Heart left ventricle (tissue), 16 donors: ENCODE measurements around the gene RFX1. TPM values are rescaled to one million over a fixed set of nuclear protein-coding genes. Genes with fewer than 3 reads are reported as not detected.

Experiments used
- ATAC-seq, 4 donors: fragments of 200-7000 bp; cut with Tn5 transposase; one replicate each; pipeline ENCODE4 v1.9.1; 2020 to 2022; ENCODE audit warnings: moderate library complexity in 4 of 4, mild to moderate bottlenecking in 3 of 4, moderate number of reproducible peaks in 1 of 4
- DNase-seq, 5 donors: peaks; one replicate each; pipeline ENCODE4 v3.0.0-alpha.2; 2020
- H3K27ac ChIP-seq, 12 donors: fragments of 200-600 bp; sonication (generic) in 4 of 12; one replicate each; pipeline versions ENCODE4 v1.5.0 to v1.8.0; 2016 to 2022; ENCODE audit warnings: mild to moderate bottlenecking in 2 of 12
- H3K27me3 ChIP-seq, 9 donors: fragments of 200-600 bp; sonication (generic) in 2 of 9; one replicate each; pipeline versions ENCODE4 v1.5.1 to v1.8.0; 2016 to 2022; ENCODE audit warnings: mild to moderate bottlenecking in 3 of 9
- H3K36me3 ChIP-seq, 9 donors: fragments of 200-600 bp; sonication (generic) in 2 of 9; one replicate each; pipeline versions ENCODE4 v1.5.0 to v1.8.0; 2018 to 2022; ENCODE audit warnings: mild to moderate bottlenecking in 2 of 9
- H3K4me1 ChIP-seq, 12 donors: fragments of 200-600 bp; sonication (generic) in 4 of 12; one replicate each; pipeline versions ENCODE4 v1.5.0 to v1.8.0; 2016 to 2022; ENCODE audit warnings: mild to moderate bottlenecking in 3 of 12
- H3K4me3 ChIP-seq, 12 donors: fragments of 200-600 bp; sonication (generic) in 4 of 12; one replicate each; pipeline versions ENCODE4 v1.5.0 to v1.8.0; 2017 to 2022; ENCODE audit warnings: mild to moderate bottlenecking in 9 of 12, moderate library complexity in 4 of 12
- H3K9me3 ChIP-seq, 12 donors: fragments of 200-600 bp; sonication (generic) in 4 of 12; one replicate each; pipeline versions ENCODE4 v1.5.0 to v1.8.0; 2016 to 2022; ENCODE audit warnings: mild to moderate bottlenecking in 1 of 12
- CTCF ChIP-seq, 12 donors: fragments of 200-600 bp; sonication (generic) in 4 of 12; IDR thresholded peaks; one replicate each; pipeline versions ENCODE4 v1.5.0 to v1.8.0; 2018 to 2022; ENCODE audit warnings: antibody characterized with exemption in 12 of 12, mild to moderate bottlenecking in 5 of 12
- POLR2A ChIP-seq, 2 donors: fragments of 450-650 bp; IDR thresholded peaks; one replicate each; pipeline ENCODE4 v1.6.1; 2017; ENCODE audit warnings: antibody characterized with exemption in 2 of 2, mild to moderate bottlenecking in 2 of 2, moderate library complexity in 2 of 2
- WGBS, 4 donors: extraction: QIAGEN DNeasy Blood & Tissue Kit in 2 of 4; methylation state at CpG; one replicate each; pipeline versions ENCODE4 v1.1.5 to v1.1.7; 2013 to 2018; 5-methylcytosine and 5-hydroxymethylcytosine counted together
- intact Hi-C, 10 donors: fragments of 100-400 bp; cut with DNase I; formaldehyde crosslinking; loops; one replicate each; pipeline versions ENCODE4 v1.11.1 to v1.14.2; 2022
- polyA plus RNA-seq, 2 donors: library from polyadenylated mRNA; stranded (reverse); fragments of 200-250 nt; gene quantifications; one replicate each; pipeline ENCODE4 v1.2.3, GENCODE V29; 2013
- total RNA-seq, 9 donors: library from RNA; depleted of rRNA in 2 of 9; stranded (reverse); fragments of >200 nt in 2 of 9; fragmentation: NEBNext Ultra II Directional in 3 of 9; extraction: Animal tissue kit (Norgen Biotek cat#: 25700) in 3 of 9; gene quantifications; one replicate each; pipeline versions ENCODE4 v1.1.0 to v1.2.4, GENCODE V29; 2016 to 2023
- donor health status: ischemic (EF 13 %, LVEDD 7.1; RV severe dilation, severe dysfunction).
- donor health status: healthy with polysubstance abuse.
- donor health status: DM: no; HTN: yes; CAD: no.
- donor health status: DM: no; HTN: no; CAD: no.
- donor health status: ischemic (EF 25% LVEDD 6.9; RV normal size, moderate dysfunction).
- donor health status: ischemic (EF 25% LVEDD 5.7; RV mildly dilated, moderate dysfunction).
- donor health status: healthy.
- donor health status: DM: yes; HTN: yes; CAD: no.
- donor health status: ischemic (EF 35%, LVEDD 5.7; RV mildly dilated, moderate dysfunction).
- donor health status: nonischemic (EF 11% LVEDD 7.7; RV severe dilation, severe dysfunction).
- donor health status: DM: yes; HTN: yes; CAD: no.
- donor health status: PGD.
- donor health status: ischemic (EF 29% LVEDD 5.4; RV normal size, mild dysfunction).
- donor health status: nonischemic (EF 23%, LVEDD 6.1; RV moderate dilation, normal function).

The RFX1 gene
- total and polyA plus RNA-seq, 11 donors, result 4.0 to 15.4 (median 8.6) TPM

DNA sequence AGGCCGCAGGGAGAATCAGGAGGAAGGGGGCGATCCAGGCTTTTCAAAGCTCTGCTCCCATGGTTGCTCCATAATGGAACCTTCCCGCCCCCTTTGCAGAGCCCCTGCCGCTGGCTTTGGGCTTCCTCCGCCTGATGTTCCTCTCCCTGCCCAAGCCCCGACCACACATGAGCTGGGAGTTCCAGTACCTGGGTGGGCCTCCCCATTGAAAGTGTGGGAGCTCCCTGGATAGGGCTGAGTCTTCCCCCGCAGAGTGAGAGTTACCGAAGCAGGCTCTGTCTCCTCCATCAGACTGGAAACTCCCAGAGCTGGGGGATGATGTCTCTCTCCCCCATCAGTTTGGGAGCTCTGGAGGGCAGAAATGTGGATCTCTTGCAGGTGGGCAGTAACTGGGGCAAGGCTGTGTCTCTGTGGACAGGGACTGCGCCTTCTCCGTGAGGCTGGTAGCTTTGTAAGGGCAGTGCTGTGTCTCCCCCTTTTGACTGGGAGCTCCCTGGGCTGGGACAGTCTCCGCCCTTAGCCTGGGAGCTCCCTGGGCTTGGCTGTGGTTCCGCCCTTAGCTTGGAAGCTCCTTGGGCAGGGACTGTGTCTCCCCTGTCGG, 53.1 kb downstream of the RFX1 start:
- Histone ChIP-seq H3K36me3 (peaks cover 0 to 41% (median 36%) of the 10 kb centered on the region in 9 donors), H3K4me3 (peak overlapping the region; percentile 55 to 92 (median 76)), H3K27me3 (no peaks in the 10 kb centered on the region), H3K9me3 (no peaks in the 10 kb centered on the region), H3K4me1 (peaks cover 5 to 37% (median 15%) of the 10 kb centered on the region in 12 donors), H3K27ac (peak overlapping the region in 11 of 12 donors; percentile 8 to 90 (median 84))
- ATAC-seq (peak in 3 of 4 donors; percentile 6 to 24 (median 19)), DNase-seq (peak in 1 of 5 donors; percentile 54)
- 0 to 11% (median 5%) methylated on average over 9 to 13 of the region's 13 CpGs for WGBS, 4 donors
- TF ChIP-seq CTCF (IDR thresholded peaks at IDR 0.05), result peak in 4 of 12 donors; percentile 10 to 40 (median 19)
- no peak for TF ChIP-seq POLR2A (IDR thresholded peaks at IDR 0.05)
- intact Hi-C loops, result loop anchor here in 8 of 10 donors (1.0 to 10.0 kb wide), 12 partner anchors 23 to 122 kb away; partner anchors contain the start of genes RFX1 (in 6 of the 8), BRME1 (in 1 of the 8), CC2D1A (in 1 of the 8) and MISP3 (in 1 of the 8)

- WGBS, 4 donors, result 0 to 2% (median 1%) methylated on average over 53 to 65 of the region's 65 CpGs
- H3K4me3 ChIP-seq, result peak within 1 kb of the TSS; percentile 55 to 92 (median 76)
- DNase-seq, result peak; percentile 99 to 100 (median 100)
- H3K36me3 ChIP-seq, result peaks cover 0 to 34% (median 30%) of the 10 kb centered on the region in 9 donors
- intact Hi-C loops, result loop anchor here in 8 of 10 donors (1.0 to 10.0 kb wide), 12 partner anchors 24 to 122 kb away; partner anchors contain the start of genes RFX1 (in 6 of the 8), BRME1 (in 1 of the 8), CC2D1A (in 1 of the 8) and MISP3 (in 1 of the 8)
- H3K27me3 ChIP-seq, result no peaks in the 10 kb centered on the region
- peaks cover 5 to 30% (median 15%) of the 10 kb centered on the region in 12 donors for H3K4me1 ChIP-seq
- H3K9me3 ChIP-seq, result no peaks in the 10 kb centered on the region
- peak within 1 kb of the TSS; percentile 65 to 90 (median 81) for H3K27ac ChIP-seq
- TF ChIP-seq POLR2A (IDR thresholded peaks at IDR 0.05), result peak in 1 of 2 donors; percentile 54
- no peak for TF ChIP-seq CTCF (IDR thresholded peaks at IDR 0.05)
- peak; percentile 99 for ATAC-seq
Observed at GRCh38 chr19:13952154-13952930, 53.8 kb downstream of the RFX1 start, which contains the start of gene DCAF15. DCAF15 (plus strand) TSS chr19:13952509; CDS start chr19:13952513, 4 bp downstream.

GRCh38 chr19:13951799-13952153, 54.3 kb downstream of the RFX1 start:
- Histone ChIP-seq H3K9me3 (no peaks in the 10 kb centered on the region), H3K36me3 (peaks cover 0 to 29% (median 25%) of the 10 kb centered on the region in 9 donors), H3K27ac (peak overlapping the region in 1 of 12 donors; percentile 84), H3K4me3 (peak overlapping the region in 10 of 12 donors; percentile 52 to 92 (median 80)), H3K4me1 (peaks cover 5 to 25% (median 14%) of the 10 kb centered on the region in 12 donors), H3K27me3 (no peaks in the 10 kb centered on the region)
- intact Hi-C loops, result loop anchor here in 8 of 10 donors (1.0 to 10.0 kb wide), 13 partner anchors 25 to 123 kb away; partner anchors contain the start of genes RFX1 (in 6 of the 8), BRME1 (in 2 of the 8), CC2D1A (in 2 of the 8) and MISP3 (in 1 of the 8)
- DNase-seq (no peak), ATAC-seq (no peak)
- no peak for TF ChIP-seq POLR2A (IDR thresholded peaks at IDR 0.05)
- no peak for TF ChIP-seq CTCF (IDR thresholded peaks at IDR 0.05)
- 12 to 13% (median 12%) methylated on average over 20 of the region's 20 CpGs for WGBS, 4 donors
